OCI-LY7 (cell line): ENCODE results near the gene PIGBOS1.

Source experiments
- CTCF ChIP-seq: fragments of 200-600 bp; sonication (generic); conservative IDR thresholded peaks from 2 replicates; pipeline ENCODE4 v1.5.1; 2014; ENCODE audit warnings: mild to moderate bottlenecking, antibody characterized with exemption, low read length, moderate library complexity, mixed read lengths
- EZH2phosphoT487 ChIP-seq: fragments of 200-600 bp; sonication (generic); IDR thresholded peaks from 2 replicates; pipeline ENCODE4 v1.6.1; 2018; ENCODE audit warnings: low read depth, borderline replicate concordance, mild to moderate bottlenecking, mixed run types, antibody characterized with exemption, low read length, moderate library complexity, mixed read lengths

GRCh38 chr15:55349282-55349681, 30.4 kb upstream of the PIGBOS1 start:
- TF ChIP-seq CTCF (no peak), EZH2phosphoT487 (no peak)
